ENCODE measurements around the gene NTN1.

Gene NTN1

DNA sequence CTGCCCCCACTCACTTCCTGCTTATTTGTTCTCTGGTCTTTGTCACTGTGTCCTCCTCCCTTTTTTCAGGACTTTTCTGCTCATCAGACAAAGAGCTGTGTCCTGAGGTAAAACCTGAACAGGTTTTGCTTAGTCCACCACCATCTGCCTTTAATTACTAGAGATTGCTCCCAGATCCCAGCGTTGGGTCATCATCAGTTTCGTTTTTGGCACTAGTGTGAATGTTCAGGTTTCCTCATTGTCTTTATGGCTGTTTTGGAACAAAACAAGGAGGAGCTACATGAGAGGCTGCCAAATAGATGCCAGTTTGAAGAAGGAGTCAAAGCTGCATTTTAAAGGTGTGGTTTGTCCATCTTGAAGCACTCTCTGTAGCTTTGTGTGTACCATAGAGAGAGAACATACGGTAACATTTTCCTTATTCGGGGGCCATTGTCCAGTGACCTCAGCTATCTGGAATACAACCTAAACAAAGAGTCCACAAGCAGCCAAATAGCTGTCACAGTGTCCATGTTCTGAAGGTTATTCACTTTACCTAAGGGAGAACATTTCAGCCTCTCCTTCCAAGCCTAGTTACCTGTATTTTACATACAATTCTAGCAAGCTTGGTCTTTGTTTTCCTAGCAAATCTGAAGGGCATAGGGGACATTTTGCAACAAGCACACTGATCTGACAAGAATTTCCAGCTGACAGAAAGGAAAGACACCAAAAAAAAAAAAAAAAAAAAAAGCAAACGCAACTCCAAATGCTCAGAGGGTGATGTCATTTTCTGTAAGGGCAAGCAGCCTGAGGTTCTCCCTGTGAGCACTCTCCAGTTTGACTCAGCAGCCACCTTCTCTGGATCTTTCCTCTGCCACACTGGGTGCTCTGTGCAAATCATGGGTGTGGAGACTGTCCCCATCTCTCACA lies 196.1 kb downstream of the NTN1 start:
- no peak for DNase-seq (ENCODE audit: low spot score)

DNA sequence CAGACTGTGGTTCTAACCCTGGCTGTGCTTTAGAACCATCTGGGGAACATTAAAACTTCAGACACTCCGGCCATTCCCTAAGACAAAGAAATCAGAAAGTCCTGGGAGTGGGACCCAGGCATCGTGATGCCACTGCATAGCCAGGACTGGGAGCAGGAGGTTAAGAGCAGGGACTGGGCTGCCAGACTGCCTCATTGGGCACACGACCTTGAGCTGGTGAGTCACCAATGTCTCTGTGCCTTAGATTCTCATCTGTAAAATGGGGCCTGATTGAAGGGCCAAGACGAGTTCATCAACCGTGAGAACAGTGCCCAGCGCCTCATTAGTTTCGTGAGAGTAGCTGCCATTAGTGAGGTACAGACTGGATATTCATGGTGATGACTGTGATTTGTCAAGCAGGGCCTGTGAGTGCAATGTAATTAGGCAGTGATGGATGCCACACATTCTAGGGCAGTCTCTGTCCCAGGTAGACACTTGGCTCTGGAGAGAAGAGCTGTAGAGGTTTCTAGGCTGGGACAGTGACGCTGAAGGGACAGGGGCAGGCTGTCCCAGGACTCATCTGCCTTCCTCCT lies 196.8 kb downstream of the NTN1 start:
- DNase-seq (ENCODE audit: low spot score), result no peak

DNA sequence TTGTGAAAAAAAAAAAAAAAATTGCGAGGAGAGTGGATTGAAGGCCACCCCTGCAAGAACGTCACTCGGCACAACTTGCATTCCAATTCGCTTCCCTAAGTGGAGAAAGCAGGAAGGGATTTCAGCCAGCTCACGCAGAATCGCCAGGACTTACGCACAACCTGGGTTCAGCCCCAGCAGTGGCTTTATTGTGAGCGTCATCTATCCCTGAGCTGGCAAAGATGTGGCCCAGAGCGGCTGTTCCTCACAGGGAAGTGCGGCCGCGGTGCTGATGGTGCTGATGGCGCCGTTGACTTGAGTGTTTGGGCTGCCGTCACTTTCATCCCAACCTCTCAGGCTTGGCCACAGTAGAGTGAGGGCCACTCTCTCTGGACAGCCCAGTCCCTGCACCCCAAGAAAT lies 197.6 kb downstream of the NTN1 start:
- no peak for DNase-seq (ENCODE audit: low spot score)

DNA sequence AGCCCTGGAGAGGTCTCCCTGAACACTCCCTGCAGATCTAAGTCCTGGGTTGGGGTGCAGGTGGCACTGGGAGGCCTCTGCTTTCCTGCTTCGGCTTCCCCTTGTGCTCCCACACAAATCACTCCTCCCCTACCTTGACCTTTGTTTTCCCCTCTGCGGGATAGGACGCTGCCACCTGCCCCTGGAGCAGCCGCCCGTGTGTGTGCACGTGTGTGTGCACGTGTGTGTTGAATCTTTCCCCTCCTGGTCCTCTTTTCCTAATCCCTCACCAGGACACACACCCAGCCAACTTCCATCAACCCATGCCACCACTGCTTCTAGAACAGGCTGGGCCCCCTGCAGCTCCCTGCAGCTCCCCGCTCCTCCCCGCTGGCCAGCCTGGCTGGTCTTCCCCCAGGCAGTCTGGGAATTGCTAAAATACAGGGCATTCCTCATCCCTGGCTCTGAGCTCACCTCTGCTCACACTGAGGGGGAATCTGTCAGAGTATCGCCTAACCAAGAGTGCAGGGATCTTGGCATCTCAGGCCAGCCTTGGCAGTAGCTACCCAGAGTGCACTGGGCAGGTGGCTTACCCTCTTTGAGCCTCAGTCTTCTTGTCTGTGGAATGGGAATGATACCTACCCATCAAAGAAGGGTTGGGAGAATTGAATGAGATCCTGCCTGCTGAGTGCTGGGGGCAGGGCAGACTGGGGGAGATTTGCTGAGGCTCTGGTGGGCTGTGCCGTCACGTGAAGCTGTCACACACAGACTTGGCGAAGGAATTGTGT lies 198.5 kb downstream of the NTN1 start:
- DNase-seq (ENCODE audit: low spot score), result no peak

DNA sequence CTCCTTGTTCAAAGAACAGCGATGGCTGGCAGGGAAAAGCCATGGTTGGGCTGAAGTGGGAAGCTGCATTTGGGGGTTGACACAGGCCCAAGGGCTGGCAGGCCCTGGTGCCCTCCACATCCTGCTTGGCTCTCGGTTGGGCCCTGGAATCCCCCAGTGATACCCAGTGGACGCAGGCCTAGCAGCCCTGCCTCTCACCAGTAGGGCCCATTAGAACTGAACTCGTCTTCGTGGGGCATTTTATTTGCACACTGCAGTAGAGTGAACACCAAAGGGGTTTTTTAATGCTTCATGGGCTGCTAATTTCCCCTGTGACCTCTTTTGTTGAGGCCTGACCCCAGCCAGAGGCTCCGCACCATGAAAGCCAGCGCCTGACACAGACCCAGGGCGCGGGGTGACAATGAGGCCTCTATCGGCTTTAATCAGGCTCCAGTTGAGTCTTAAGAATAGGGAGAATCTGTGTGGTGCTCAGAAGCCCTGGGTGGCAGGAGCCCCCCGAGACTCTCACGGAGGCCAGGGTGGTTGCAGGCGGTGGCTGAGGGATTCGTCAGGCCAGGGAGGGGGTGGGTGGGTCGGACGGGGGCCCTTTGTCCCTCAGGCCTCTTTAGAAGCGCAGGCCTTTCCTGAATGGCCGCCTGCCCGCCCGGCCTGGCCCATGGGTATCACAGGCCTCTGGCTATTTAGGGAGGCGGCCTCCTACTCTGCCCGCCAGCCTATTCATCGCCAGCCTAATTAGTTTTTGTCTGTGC lies 199.3 kb downstream of the NTN1 start:
- DNase-seq (ENCODE audit: low spot score), result no peak

DNA sequence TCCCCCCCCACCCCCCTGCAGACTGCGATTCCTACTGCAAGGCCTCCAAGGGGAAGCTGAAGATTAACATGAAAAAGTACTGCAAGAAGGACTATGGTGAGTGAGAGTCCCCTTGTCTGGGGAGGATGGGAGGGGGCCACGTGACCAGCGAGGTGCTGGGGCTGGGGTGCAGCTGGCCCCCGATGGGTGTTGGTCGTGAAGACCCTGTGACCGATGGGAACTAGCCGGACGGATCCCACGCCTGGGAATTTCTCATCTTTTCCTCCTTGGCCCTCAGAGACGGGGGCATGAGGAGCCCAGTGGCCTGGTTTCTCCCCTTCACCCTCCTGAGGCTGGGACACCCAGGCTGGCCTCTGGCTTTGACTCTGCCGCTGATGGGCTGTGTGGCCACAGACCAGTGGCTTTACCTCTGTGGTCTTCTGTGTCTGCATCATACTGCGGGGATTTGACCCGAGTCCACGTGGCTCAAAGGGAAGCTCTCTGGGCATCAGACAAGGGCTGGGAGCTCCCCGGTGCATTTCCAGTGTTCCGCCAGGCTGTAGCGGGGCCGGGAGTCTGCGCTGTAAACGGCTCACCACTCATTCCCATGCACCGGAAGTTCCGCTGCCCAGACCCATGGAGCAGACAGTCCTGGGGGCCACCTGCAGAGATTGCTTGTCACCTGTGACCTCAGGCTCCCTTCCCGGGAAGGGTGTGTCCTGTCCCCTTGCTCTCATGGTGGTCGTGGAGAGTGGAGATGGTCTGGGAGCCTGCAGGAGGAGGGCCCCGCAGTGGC lies 200.0 kb downstream of the NTN1 start:
- no peak for DNase-seq (ENCODE audit: low spot score)

DNA sequence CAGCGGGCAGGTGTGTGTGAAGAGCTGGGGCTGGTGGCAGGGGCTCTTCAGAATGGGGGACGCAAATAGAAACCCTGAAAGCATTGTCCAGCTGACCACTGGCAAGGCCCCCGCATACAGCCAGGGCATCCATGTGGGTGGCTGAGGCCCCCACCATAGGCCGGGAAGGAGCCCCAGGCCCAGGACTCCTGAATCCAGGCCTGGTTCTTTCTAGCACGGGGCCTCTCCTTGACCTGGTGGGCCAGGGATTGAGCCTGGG lies 200.5 kb downstream of the NTN1 start:
- no peak for DNase-seq (ENCODE audit: low spot score)

DNA sequence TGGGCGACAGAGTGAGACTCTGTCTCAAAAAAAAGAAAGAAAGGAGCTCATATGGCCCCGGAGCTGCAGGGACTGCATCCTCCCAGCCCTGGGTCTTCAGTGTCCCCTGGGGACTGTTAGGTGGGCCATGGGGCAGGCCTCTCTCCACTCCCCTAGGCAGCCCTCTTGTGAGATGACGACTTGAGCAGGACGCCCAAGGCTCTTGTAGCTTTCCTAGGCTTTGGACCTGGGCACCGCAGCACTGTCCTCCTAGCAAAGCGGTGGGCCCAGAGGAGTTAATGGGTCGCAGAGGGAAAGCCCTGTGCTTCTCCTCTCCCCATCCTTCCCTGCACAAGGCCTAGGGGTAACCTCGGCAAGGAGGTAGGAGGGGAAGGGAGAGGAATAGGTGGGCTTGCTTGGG lies 202.2 kb downstream of the NTN1 start:
- DNase-seq (ENCODE audit: low spot score), result no peak

DNA sequence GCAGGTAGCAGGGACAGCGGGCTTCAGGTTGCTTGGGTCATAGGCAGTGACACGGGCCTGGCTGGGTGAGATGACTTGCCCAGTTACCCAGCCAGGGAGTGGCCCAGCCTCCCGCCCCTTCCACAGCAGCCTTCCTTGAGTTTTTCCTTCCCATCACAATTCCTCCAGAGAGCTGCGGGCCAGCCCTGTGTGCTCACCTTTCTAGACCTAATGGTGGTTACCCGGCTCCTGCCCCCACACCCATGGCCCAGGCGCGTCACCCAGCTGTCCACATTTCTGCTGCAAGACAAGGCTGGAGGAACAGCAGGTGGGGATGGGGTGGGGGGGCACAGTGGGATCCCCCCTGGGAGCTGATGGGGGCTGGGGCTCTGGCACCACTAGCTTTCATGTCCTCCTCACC lies 203.2 kb downstream of the NTN1 start:
- DNase-seq (ENCODE audit: low spot score), result no peak

DNA sequence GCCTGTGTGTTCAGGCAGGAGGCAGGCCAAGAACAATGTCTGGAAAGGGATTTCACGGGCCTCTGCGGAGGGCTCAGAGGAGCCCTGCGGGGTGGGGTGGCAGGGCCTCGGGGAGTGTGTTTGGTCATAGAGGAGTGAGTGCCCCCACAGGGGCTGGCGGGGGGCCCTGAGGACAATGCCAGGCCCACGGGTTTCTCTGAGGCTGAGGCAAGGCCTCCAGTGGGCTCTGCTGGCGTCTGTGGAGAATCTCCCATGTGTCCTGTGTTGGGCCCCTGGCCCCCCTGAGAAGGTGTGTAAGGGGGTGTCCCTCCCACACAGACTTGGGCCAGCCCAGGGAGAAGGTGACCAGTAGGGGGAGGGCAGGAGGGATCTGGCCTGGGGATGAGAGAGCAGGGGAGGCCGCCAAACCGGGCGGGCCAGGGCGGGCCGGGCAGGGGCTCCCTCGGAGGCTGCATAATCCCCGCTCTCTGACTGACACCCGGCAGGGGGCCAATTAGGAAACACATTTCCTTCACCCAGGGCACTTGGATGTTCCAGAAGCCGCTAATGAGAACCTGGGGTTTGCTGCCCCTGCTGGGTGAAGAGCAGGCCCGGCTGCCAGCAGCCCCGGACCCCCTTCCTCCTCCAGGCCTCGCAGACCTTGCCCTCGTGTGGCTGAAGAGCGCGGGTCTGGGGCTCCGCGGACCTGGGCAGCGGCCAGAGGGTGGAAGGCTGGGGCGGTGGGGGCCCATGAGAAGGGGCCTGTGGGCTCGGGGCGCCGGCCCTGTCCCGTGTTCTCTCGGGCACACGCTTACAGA lies 204.2 kb downstream of the NTN1 start:
- no peak for DNase-seq (ENCODE audit: low spot score)

DNA sequence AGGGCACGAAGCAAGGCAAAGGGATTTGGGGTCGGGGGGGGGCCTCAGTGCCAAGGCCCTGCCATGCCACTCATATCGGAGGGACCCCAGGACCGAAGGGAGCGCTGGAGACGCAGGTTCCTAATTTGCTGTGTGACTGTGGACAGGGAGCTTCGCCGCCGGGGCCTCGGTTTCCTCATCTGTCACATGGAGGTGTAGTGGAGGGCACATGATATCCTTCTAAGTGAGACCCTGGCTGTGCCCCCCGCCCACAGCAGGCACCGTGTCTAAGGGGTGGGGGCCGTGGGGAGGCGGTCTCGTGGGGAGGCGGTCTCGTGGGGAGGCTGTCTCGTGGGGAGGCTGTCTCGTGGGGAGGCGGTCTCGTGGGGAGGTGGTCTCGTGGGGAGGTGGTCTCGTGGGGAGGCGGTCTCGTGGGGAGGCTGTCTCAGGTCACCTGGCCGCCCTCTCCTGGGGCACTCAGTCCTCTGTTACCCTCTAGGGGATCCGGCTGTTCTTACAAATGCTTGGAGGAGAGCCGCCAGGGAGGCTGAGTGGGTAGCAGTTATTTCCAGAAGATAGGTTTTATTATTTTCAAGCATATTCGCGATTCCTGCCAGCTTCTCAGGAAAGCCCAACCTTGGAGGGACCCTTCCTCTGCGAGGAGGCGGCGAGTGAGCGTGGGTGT lies 205.0 kb downstream of the NTN1 start:
- no peak for DNase-seq (ENCODE audit: low spot score)

DNA sequence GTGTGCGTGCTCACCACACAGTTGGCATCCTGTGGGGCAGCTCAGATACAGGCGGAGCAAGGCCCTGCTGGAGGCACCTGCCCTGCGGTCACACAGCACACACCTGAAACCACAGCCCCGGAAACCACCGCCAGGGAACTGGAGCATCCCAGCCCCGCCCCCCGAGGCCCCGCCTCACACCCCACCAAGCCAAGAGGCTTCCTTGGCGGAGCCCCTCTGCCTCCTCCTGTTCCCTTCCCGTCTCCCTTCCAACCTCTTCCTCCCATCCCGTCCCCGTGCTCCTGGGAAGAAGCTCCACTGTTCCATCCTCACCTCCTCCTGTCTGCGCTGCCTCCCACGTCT lies 205.5 kb downstream of the NTN1 start:
- DNase-seq (ENCODE audit: low spot score), result no peak

DNA sequence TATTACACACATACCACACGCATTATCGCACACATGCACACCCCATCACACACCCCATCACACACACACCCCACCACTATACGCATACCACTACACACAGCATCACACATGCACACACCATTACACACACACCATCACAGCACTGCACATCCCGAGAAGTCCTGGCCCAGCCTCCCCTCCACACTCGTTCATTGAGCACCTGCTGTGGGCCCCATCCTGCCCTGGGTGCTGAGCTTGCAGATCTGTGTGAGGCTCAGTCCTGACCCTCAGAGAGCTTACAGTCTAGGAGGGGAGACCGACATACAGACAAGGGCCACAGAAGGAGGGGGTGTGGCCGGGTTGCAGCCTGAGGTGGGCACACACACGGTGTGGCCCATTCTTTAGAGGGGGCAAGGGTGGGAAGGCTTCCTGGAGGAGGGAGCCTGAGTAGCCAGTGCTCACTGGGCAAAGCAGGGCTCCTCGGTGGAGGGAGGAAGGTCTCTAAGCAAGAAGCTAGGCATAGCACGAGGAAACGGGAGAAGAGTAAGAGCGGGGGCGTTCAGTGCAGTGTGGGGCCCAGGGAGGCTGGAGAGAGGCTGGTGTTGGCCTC lies 206.6 kb downstream of the NTN1 start:
- no peak for DNase-seq (ENCODE audit: low spot score)

DNA sequence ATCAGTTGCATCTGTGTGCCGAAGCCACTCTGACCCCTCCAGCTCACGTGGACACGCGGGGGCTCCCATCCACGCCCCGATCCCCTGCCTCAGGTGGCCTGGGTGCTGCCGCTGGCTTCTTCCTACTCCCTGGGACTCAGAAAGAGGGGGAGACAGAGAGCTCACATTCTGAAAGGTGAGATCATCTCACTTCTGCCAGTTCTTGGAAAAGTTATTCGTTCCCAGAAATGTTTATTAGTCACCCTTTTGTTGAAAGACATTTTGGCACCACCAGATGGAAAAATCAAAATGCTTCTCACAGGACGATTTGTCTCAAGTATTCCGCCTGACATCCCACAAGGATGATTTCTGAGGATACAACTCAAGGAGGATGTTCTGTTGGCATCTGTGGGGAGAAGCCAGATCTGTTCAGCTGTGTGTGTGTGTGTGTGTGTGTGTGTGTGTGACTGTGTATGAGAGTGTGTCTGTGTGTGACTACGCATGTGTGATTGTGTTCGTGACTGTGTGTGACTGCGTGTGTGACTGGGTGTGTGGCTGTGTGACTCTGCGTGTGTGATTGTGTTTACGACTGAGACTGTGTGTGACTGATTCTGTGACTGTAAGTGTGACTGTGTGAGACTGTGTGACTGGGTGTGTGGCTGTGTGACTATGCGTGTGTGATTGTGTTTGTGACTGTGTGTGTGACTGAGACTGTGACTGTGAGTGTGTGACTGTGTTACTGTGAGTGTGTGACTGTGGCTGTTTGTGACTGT lies 207.3 kb downstream of the NTN1 start:
- DNase-seq (ENCODE audit: low spot score), result no peak

DNA sequence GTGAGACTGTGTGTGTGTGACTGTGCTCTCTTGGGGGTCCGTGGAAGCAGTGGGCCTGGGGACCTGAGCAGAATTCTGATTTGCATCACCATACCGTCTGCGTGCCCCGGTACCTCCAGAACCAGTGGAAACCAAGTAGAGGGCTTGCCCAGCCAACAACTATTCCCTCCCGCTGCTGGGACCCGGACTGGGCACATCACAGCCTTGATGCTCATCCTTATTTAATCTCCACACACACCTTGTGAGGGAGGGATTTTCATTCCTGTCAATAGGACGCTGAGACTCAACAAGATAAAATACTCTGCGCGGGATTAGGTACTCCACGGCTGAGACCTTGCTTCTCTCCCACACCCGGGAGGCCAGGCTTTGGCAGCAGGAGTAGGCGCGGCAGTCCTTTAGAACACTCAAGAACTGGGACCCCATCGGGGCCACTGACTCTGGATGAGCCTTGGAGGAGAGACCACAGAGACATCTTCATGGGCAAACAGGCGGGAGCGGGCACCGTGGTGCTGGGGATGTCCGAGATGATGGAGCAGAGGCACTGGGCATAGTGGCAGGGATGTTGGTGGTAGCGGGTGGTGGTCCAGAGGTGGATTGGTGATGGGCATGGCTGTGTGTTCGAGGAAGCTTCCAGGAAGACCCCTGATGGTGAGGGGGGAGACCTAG lies 208.0 kb downstream of the NTN1 start:
- DNase-seq (ENCODE audit: low spot score), result no peak

DNA sequence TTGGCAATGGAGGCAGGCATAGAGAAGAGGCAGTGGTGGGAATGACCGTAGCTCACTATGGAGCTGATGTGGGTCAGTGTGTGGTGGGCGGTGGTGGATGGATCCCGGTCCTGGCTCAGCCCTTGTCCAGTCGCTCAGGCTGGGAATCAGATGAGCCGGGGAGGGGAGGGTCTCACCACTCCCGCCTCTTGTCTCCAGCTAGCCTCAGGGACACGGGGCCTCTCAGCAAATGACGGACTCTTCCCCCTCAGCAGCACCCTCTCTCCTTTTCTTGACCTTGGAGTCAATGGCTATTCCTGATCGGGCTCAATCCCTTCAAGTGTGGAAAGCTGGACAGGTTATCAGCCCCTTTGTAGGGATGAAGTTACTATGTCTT lies 208.5 kb downstream of the NTN1 start:
- DNase-seq (ENCODE audit: low spot score), result no peak

DNA sequence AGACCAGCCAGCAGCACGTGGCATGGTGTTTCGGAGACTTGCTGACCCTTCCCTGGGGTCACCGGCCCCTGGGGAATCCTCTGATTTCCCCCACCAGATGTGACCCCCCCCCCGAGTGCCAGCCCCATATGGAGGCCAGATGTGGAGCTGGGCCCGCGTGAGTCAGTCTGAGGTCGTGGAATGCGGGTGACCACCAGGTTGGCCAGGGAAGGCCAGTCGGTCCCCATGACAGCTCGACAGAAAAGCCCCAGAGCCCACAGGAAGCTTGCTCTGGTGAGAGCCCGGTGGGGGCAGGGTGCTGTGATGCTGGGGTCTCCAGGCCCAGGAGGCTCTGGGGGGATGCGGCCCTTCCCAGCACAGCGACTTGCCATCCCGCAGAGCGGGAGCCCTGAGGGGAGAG lies 209.0 kb downstream of the NTN1 start:
- DNase-seq (ENCODE audit: low spot score), result no peak

DNA sequence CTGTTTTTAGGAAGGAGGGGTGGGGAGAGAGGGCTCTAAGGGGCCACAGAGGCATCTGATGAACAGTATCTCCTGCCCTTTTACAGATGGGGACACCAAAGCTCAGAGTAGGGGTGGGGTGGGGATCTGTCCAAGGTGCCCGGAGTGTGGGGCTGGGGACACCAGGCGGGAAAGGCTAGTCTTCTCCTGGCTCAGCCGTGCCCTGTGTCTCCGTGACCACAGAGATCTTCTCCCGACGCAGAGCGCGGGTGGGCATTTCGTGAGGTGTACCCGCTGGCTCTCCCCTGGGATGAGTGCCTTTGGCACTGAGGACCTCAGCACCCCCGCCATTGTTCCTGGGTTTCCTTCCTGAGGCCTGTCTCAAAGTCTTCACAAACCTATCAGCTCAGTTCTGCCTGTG lies 209.6 kb downstream of the NTN1 start:
- DNase-seq (ENCODE audit: low spot score), result no peak
